SK-N-SH (cell line): ENCODE data around the gene SBF2. TPM values are rescaled to one million over a fixed set of nuclear protein-coding genes. Genes with fewer than 3 reads are reported as not detected.

Experiments
- EP300 ChIP-seq, 2 experiments: IDR thresholded peaks; 2 replicates each; pipeline versions ENCODE4 v1.4.0 to v1.6.1; 2012; ENCODE audit warnings: borderline replicate concordance in 1 of 2, low read depth in 1 of 2, low read length in 1 of 2
- EZH2phosphoT487 ChIP-seq: fragments of 200-600 bp; sonication (generic); IDR thresholded peaks from 2 replicates; pipeline ENCODE4 v1.6.1; 2017; ENCODE audit warnings: low read depth, mixed run types, mild to moderate bottlenecking, antibody characterized with exemption, moderate library complexity, borderline replicate concordance
- FOXJ3 ChIP-seq: sonication (generic); formaldehyde crosslinking; IDR thresholded peaks from 2 replicates; pipeline ENCODE4 v1.5.1; 2020; ENCODE audit warnings: mild to moderate bottlenecking, missing genetic modification reagents
- GATA2 ChIP-seq: sonication (generic); formaldehyde crosslinking; IDR thresholded peaks from 2 replicates; pipeline ENCODE4 v1.5.0; 2020; ENCODE audit warnings: mild to moderate bottlenecking, missing genetic modification reagents
- IRF3 ChIP-seq: fragments of 150-350 bp; IDR thresholded peaks from 2 replicates; pipeline ENCODE4 v1.6.1; 2016; ENCODE audit warnings: mild to moderate bottlenecking, low read depth, low read length
- MEF2A ChIP-seq: IDR thresholded peaks from 2 replicates; pipeline ENCODE4 v1.4.0; 2012; ENCODE audit warnings: low read depth, borderline replicate concordance
- MXI1 ChIP-seq: IDR thresholded peaks from 2 replicates; pipeline ENCODE4 v1.6.1; 2012; ENCODE audit warnings: mild to moderate bottlenecking, low read depth, low read length, improper control_type of control experiment
- POLR2AphosphoS5 ChIP-seq: IDR thresholded peaks from 2 replicates; pipeline ENCODE4 v1.6.1; 2012; ENCODE audit warnings: low read depth, low read length
- RAD21 ChIP-seq: IDR thresholded peaks from 2 replicates; pipeline ENCODE4 v1.6.1; 2012; ENCODE audit warnings: mild to moderate bottlenecking, low read length
- REST ChIP-seq: IDR thresholded peaks from 2 replicates; pipeline ENCODE4 v1.6.1; 2012; ENCODE audit warnings: mild to moderate bottlenecking, low read depth, low read length, moderate library complexity
- RXRA ChIP-seq: IDR thresholded peaks from 2 replicates; pipeline ENCODE4 v1.4.0; 2012; ENCODE audit warnings: low read depth, mild to moderate bottlenecking, borderline replicate concordance
- USF2 ChIP-seq: fragments of 150-350 bp; IDR thresholded peaks from 2 replicates; pipeline ENCODE4 v1.6.1; 2017; ENCODE audit warnings: antibody characterized with exemption, low read length, low read depth, borderline replicate concordance
- YY1 ChIP-seq: IDR thresholded peaks from 2 replicates; pipeline ENCODE4 v1.4.0; 2012; ENCODE audit warnings: low read depth, mild to moderate bottlenecking
- polyA plus RNA-seq, 3 experiments: library from polyadenylated mRNA; depleted of rRNA; stranded (reverse); fragments of >200 nt; gene quantifications; 2 replicates each; pipeline ENCODE4 v1.2.3, GENCODE V29; 2012

The SBF2 gene
- polyA plus RNA-seq, 1 of the 3 experiments (the other 2 are of a cell fraction): 23.0 TPM

DNA sequence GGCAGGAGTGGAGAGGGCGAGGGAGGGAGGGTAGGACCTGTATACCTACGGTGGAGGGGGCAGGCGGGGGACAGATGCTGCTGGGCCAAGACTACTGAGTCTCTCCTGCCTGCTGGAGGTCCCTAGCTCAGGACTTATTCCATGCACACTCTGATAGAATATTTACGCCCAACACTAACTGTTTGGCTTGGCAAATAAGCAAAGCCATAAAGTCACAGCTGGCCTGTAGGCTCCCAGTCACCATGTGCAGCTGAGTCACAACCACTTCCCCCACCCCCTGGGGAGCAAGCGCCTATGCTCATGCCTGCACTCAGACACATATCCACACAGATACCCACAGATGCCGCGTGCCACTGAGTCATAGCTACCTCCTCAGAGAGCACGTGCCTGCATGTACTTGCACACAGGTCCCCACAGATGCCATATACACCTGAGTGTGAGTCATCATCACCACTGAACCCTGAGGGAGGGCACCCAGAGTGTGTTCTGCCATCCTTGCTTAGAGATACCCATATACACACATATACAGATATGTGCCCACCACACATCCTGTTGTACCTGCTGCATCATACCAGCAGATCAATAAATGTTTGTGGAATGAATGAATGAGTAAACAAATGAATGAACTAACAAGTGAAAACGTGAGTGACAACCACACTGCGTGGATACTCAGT lies 534.4 kb downstream of the SBF2 start (continued):
- no peak for TF ChIP-seq IRF3
- TF ChIP-seq MEF2A: peak; percentile 64; the same call in 1 of the 2 replicates
- TF ChIP-seq EP300 (IDR thresholded peaks at IDR 0.05; ENCODE audit: borderline replicate concordance in 1 of 2, low read depth in 1 of 2, low read length in 1 of 2): peak in 1 of 2 experiments; percentile 97; a peak in 3 of 4 replicates
- TF ChIP-seq RXRA: peak; percentile 93; the same call in 1 of the 2 replicates
- no peak for TF ChIP-seq USF2
- no peak for TF ChIP-seq GATA2 (CRISPR knock-in tag)
- TF ChIP-seq POLR2AphosphoS5: peak; percentile 84; the same call in 1 of the 2 replicates
- no peak for TF ChIP-seq RAD21
- no peak for TF ChIP-seq FOXJ3
- TF ChIP-seq EZH2phosphoT487: no peak
- peak; percentile 59; the same call in 1 of the 2 replicates for TF ChIP-seq REST
- TF ChIP-seq MXI1: no peak
- no peak for TF ChIP-seq YY1
